Memory B cell (primary cell): Measurements from ENCODE around the gene TSC22D3.
A peak's percentile ranks its signal among the peaks of the same experiment; 100 is the strongest.

Experiments
- ATAC-seq: fragments of 150-1000 bp; cut with Tn5 transposase; 2 replicates; pipeline ENCODE4 v1.10.0; 2021; ENCODE audit warnings: low read depth, mild to moderate bottlenecking, moderate library complexity
- DNase-seq, 2 donors: peaks; one replicate each; pipeline ENCODE4 v3.0.0; 2022; ENCODE audit warnings: low spot score in 2 of 2
- H3K27ac Mint-ChIP-seq: one replicate; pipeline ENCODE4 v1.8.0; 2022; ENCODE audit warnings: mild to moderate bottlenecking, moderate library complexity, mixed read lengths
- H3K27me3 Mint-ChIP-seq: one replicate; pipeline ENCODE4 v1.8.0; 2022; ENCODE audit warnings: mixed read lengths
- H3K36me3 Mint-ChIP-seq: one replicate; pipeline ENCODE4 v1.8.0; 2022; ENCODE audit warnings: mild to moderate bottlenecking, mixed read lengths
- H3K4me1 Mint-ChIP-seq: one replicate; pipeline ENCODE4 v1.8.0; 2022; ENCODE audit warnings: mixed read lengths
- H3K4me3 Mint-ChIP-seq: one replicate; pipeline ENCODE4 v1.8.0; 2022; ENCODE audit warnings: mild to moderate bottlenecking, moderate library complexity, mixed read lengths
- H3K9me3 Mint-ChIP-seq: one replicate; pipeline ENCODE4 v1.8.0; 2022; ENCODE audit warnings: mixed read lengths

Gene TSC22D3

GRCh38 chrX:107730991-107731766, 44.4 kb downstream of the TSC22D3 start:
- Mint-ChIP-seq H3K4me3 (no peak overlapping the region), H3K27ac (no peak overlapping the region), H3K9me3 (no peaks in the 10 kb centered on the region), H3K4me1 (no peaks in the 10 kb centered on the region), H3K27me3 (no peaks in the 10 kb centered on the region), H3K36me3 (peaks cover 2% of the 10 kb centered on the region)
- DNase-seq (no peak), ATAC-seq (no peak)

GRCh38 chrX:107730298-107730655, 45.3 kb downstream of the TSC22D3 start:
- Mint-ChIP-seq H3K9me3 (no peaks in the 10 kb centered on the region), H3K36me3 (peaks cover 2% of the 10 kb centered on the region), H3K4me1 (no peaks in the 10 kb centered on the region), H3K4me3 (no peak overlapping the region), H3K27ac (no peak overlapping the region), H3K27me3 (no peaks in the 10 kb centered on the region)
- ATAC-seq (no peak), DNase-seq (no peak)

GRCh38 chrX:107729558-107730297, 45.9 kb downstream of the TSC22D3 start:
- no peak overlapping the region for H3K4me3 Mint-ChIP-seq
- DNase-seq (no peak), ATAC-seq (no peak)
- peaks cover 2% of the 10 kb centered on the region for H3K36me3 Mint-ChIP-seq
- no peaks in the 10 kb centered on the region for H3K9me3 Mint-ChIP-seq
- H3K27ac Mint-ChIP-seq: no peak overlapping the region
- H3K27me3 Mint-ChIP-seq: no peaks in the 10 kb centered on the region
- no peaks in the 10 kb centered on the region for H3K4me1 Mint-ChIP-seq

GRCh38 chrX:107728371-107729099, 47.1 kb downstream of the TSC22D3 start:
- Mint-ChIP-seq H3K27ac (no peak overlapping the region), H3K4me3 (no peak overlapping the region)
- no peak for ATAC-seq

GRCh38 chrX:107726816-107727534, 48.6 kb downstream of the TSC22D3 start:
- H3K27ac Mint-ChIP-seq: no peak overlapping the region
- no peaks in the 10 kb centered on the region for H3K36me3 Mint-ChIP-seq
- peaks cover 1% of the 10 kb centered on the region for H3K4me1 Mint-ChIP-seq
- no peak overlapping the region for H3K4me3 Mint-ChIP-seq
- no peak for ATAC-seq
- no peaks in the 10 kb centered on the region for H3K27me3 Mint-ChIP-seq
- DNase-seq: no peak
- H3K9me3 Mint-ChIP-seq: no peaks in the 10 kb centered on the region

More at GRCh38 chrX:107728371-107729099, 47.1 kb downstream of the TSC22D3 start:
- DNase-seq: no peak
- Mint-ChIP-seq H3K4me1 (no peaks in the 10 kb centered on the region), H3K36me3 (peaks cover 1% of the 10 kb centered on the region), H3K27me3 (no peaks in the 10 kb centered on the region), H3K9me3 (no peaks in the 10 kb centered on the region)

GRCh38 chrX:107725761-107726555, 49.6 kb downstream of the TSC22D3 start:
- Mint-ChIP-seq H3K27me3 (no peaks in the 10 kb centered on the region), H3K36me3 (no peaks in the 10 kb centered on the region), H3K27ac (no peak overlapping the region), H3K9me3 (no peaks in the 10 kb centered on the region), H3K4me1 (peaks cover 9% of the 10 kb centered on the region), H3K4me3 (no peak overlapping the region)
- no peak for ATAC-seq
- DNase-seq: no peak

GRCh38 chrX:107724653-107725052, 50.9 kb downstream of the TSC22D3 start:
- DNase-seq (no peak), ATAC-seq (no peak)
- Mint-ChIP-seq H3K4me1 (peaks cover 10% of the 10 kb centered on the region), H3K9me3 (no peaks in the 10 kb centered on the region), H3K36me3 (no peaks in the 10 kb centered on the region), H3K27ac (no peak overlapping the region), H3K27me3 (no peaks in the 10 kb centered on the region), H3K4me3 (no peak overlapping the region)

- no peaks in the 10 kb centered on the region for H3K27me3 Mint-ChIP-seq
- H3K4me1 Mint-ChIP-seq: peaks cover 18% of the 10 kb centered on the region
- no peak overlapping the region for H3K4me3 Mint-ChIP-seq
- H3K27ac Mint-ChIP-seq: no peak overlapping the region
- DNase-seq: no peak
- no peaks in the 10 kb centered on the region for H3K9me3 Mint-ChIP-seq
- H3K36me3 Mint-ChIP-seq: no peaks in the 10 kb centered on the region
- no peak for ATAC-seq
Measured at GRCh38 chrX:107723511-107723910, 52.1 kb downstream of the TSC22D3 start.

GRCh38 chrX:107721966-107722707, 53.5 kb downstream of the TSC22D3 start:
- DNase-seq (no peak), ATAC-seq (no peak)
- peak overlapping the region; percentile 88 for H3K27ac Mint-ChIP-seq
- H3K4me1 Mint-ChIP-seq: peaks cover 26% of the 10 kb centered on the region
- no peak overlapping the region for H3K4me3 Mint-ChIP-seq
- no peaks in the 10 kb centered on the region for H3K36me3 Mint-ChIP-seq
- no peaks in the 10 kb centered on the region for H3K9me3 Mint-ChIP-seq
- no peaks in the 10 kb centered on the region for H3K27me3 Mint-ChIP-seq

- Mint-ChIP-seq H3K9me3 (no peaks in the 10 kb centered on the region), H3K4me1 (peaks cover 26% of the 10 kb centered on the region), H3K4me3 (peak overlapping the region; percentile 81), H3K27ac (peak overlapping the region; percentile 88), H3K27me3 (no peaks in the 10 kb centered on the region), H3K36me3 (no peaks in the 10 kb centered on the region)
- DNase-seq (peak; percentile 30 to 38), ATAC-seq (peak; percentile 61)
Measured at GRCh38 chrX:107721318-107721717, 54.3 kb downstream of the TSC22D3 start.

- DNase-seq (peak; percentile 63 to 65), ATAC-seq (no peak)
- Mint-ChIP-seq H3K27ac (peak overlapping the region; percentile 99), H3K9me3 (no peaks in the 10 kb centered on the region), H3K27me3 (no peaks in the 10 kb centered on the region), H3K4me1 (peaks cover 38% of the 10 kb centered on the region), H3K4me3 (peak overlapping the region; percentile 37), H3K36me3 (peaks cover 7% of the 10 kb centered on the region)
Measured at GRCh38 chrX:107718156-107718621, 57.4 kb downstream of the TSC22D3 start.

- DNase-seq (peak; percentile 82 to 91), ATAC-seq (peak; percentile 57)
- Mint-ChIP-seq H3K4me1 (peaks cover 47% of the 10 kb centered on the region), H3K9me3 (no peaks in the 10 kb centered on the region), H3K4me3 (peak overlapping the region; percentile 93), H3K27ac (peak overlapping the region; percentile 99), H3K36me3 (peaks cover 7% of the 10 kb centered on the region), H3K27me3 (no peaks in the 10 kb centered on the region)
Measured at GRCh38 chrX:107716816-107717700, 58.5 kb downstream of the TSC22D3 start.
